Posterior vena cava (tissue), 2 donors: Measurements from ENCODE around the gene ALDOA. TPM values are rescaled to one million over a fixed set of nuclear protein-coding genes. Genes with fewer than 3 reads are reported as not detected.
"Not testable (repeated sequence)": the region's sequence is repeated elsewhere in the genome, so short reads cannot be mapped to it uniquely, and the experiment has no call there.

Experiments
- DNase-seq: peaks from one replicate; pipeline ENCODE4 v3.0.0-alpha.2; 2020; ENCODE audit warnings: low spot score
- intact Hi-C, 2 donors: fragments of 100-400 bp; cut with DNase I; formaldehyde crosslinking; loops; one replicate each; pipeline versions ENCODE4 v1.14.1 to v1.14.2; 2022 to 2023
- total RNA-seq, 2 donors: library from RNA; stranded (reverse); fragmentation: NEBNext Ultra II Directional; extraction: Animal tissue kit (Norgen Biotek cat#: 25700); gene quantifications; one replicate each; pipeline ENCODE4 v1.2.1, GENCODE V29; 2021
- donor health status: DM: yes; HTN: yes; CAD: no.
- donor health status: DM: yes; HTN: yes; CAD: no.

Gene ALDOA
- total RNA-seq, 2 donors from 2014 or later, result 937 to 987 TPM

DNA sequence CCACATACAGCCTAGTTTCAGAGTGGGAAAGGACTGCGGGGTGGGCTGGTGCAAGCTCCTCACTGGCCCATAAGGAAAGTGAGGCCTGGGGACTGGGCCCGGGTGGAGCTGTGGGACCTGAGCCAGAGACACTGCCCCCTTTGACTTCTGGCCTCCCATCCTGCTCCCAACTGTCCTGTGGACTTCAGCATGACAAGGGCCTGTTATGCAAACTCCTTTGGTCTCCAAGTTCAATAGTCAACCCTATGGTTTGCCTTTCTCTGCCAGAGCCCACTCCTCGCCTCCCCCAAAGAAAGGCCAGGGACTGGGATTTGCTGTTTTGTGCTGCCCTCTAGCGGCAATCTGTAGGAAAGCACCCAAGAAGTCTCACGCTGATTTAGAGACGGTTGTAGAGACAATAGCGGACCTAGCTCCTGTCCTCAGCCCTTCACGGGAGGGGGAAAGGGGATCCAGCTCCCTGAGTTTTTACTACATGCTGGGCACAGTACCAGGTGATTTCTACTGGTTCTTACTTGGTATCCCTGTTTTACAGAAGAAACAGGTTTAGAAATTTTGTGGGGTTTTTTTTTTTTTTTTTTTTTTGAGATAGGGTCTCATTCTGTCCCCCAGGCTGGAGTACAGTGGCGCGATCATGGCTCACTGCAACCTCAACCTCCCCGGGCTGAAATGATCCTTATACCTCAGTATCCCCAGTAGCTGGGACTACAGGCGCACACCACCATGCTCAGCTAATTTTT, 33.3 kb upstream of the ALDOA start:
- intact Hi-C loops, result no loop called here
- no peak for DNase-seq

DNA sequence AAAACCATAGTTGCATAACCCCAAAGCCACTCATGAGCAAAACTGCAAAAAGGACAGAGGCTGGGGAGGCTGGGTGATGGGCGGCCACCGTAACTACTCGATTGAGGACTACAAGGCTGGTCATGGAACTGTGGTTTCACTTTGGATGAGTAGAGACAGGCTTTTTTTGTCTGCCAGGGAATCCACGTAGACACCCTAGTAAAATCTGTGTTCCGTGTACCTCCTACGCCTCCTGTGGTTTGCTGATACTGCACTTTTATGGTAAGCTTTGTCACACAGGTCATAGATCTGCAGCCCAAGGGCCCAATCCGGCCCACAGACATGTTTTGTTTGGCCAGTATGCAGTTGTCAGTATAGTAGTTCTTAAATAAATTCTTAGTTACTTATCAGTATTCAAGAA, 32.3 kb upstream of the ALDOA start:
- intact Hi-C loops, result no loop called here
- DNase-seq, result no peak

DNA sequence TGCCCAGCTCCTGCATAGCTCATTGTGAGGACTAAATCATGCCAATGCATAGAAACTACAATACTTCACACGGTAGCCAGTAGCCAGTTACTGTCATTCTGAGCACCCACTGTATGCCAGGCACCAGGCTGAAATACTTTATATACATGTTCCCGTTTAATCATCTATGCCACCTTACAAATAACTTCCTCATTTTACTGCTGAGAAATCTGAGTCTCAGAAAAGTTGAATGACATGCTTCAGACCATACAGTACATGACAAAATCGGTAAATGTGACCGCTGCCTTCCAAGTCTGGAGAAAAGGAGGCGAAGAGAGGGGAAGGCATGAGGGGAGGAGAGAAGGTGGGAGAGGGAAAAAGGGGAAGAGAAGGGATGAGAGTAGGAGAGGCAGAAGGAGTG, 25.3 kb upstream of the ALDOA start:
- no peak for DNase-seq
- intact Hi-C loops, result no loop called here

DNA sequence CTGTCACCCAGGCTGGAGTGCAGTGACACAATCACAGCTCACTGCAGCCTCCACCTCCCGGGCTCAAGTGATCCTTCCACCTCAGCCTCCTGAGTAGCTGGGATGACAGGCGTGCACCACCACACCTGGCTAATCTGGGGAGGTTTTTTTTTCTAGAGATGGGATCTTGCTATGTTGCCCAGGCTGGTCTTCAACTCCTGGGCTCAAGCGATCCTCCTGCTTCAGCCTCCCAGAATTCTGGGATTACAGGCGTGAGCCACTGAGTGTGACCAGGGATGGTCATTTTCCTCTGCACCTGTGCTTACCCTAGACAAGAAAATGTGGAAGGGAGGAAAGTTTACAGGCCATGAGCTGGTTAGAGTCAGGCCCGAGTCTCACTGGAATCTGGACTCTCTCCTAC, 24.9 kb upstream of the ALDOA start:
- intact Hi-C loops, DNase-seq: not testable (repeated sequence)

DNA sequence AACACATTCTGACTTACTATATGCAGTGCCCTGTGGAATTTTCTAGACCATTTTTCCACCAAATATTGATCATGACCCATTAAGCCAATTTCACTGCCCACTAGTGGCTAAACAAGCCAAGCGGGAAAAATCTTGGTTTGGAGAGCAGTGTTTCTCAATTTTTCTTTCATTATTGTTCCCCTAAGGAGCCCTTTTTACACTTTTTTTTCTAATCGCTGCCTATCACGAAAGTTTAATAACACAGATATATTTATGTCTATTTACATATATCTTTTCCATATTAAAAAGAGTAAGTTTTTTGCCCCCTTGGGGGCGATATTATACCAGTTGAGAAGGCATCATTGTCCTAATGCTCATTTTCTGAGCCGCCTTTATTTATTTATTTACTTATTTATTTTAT, 23.7 kb upstream of the ALDOA start:
- DNase-seq, result no peak
- intact Hi-C loops, result no loop called here

DNA sequence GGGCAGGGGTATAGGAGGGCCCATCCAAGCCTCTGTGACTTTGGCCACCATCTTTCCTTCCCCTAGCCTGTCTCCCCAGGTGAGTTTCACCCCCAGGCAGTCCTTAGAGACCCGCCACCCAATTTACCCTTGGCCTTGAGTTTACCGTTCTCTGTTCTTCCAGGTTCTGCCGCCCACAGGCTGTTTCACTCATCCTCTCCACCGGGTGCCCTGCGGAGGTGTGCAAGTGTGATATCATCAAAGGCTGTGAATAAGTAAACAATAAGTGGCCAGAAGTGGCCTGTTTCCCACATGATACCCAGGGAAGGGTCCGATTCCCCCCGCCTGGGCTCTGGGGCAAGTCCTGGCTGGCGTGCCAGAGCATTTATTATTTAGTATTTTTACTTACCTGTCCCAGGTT, 19.4 kb upstream of the ALDOA start:
- intact Hi-C loops, result no loop called here
- no peak for DNase-seq

DNA sequence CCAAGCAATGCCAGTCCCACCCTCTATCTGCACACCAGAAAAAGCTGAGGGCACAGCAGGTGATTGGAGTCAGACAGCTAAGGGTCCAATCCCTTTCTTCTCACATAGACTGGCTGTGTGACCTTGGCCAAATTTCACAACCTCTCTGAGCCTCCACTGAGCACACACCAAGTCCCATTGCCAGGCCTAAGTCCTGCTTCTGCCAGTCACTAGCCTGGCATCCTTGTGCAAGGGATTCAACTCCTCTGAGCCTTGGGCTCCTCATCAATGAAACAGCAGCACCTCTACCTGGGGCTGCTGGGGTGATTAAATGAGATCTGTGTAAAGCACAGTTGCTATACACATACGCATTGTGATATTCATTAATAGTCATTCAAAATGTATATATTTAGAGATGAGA, 19.0 kb upstream of the ALDOA start:
- DNase-seq, result no peak
- intact Hi-C loops, result no loop called here

DNA sequence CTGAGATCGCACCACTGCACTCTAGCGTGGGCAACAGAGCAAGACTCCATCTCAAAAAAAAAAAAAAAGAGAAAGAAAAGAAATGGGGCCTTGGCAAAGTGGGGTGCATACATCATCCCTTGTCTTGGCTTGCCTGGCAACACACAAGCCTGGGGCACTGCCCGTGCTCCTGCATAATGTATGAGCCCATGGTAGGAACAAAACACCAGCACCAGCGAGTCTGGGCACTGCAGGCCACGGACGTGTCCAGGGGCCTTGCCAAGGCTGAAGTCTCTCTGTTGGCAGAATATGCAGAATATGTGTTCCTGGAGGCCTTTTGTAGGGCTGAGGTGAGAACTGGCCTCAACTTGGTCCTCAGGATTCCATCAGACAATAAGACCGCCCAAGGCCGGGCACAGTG, 15.7 kb upstream of the ALDOA start:
- intact Hi-C loops, result no loop called here
- peak; percentile 67 for DNase-seq

DNA sequence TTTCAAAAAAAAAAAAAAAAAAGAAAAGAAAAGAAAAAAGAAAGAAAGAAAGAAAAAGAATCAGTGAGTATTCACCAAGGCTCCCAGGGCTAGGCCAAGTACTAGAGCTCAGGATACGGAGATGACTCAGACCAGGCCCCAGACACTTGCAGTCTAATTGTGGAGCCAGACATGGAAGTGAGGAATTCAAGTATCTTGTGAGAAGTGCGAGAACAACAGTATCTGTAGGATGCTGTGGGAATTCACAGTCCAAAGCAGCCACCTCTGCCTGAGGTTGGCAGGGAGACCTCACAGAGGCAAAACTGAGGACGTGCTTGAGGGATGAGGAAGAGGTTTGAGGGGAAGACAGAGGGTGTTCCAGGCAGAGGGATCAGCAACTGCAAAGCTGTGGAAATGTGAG, 14.0 kb upstream of the ALDOA start:
- intact Hi-C loops, result no loop called here

DNA sequence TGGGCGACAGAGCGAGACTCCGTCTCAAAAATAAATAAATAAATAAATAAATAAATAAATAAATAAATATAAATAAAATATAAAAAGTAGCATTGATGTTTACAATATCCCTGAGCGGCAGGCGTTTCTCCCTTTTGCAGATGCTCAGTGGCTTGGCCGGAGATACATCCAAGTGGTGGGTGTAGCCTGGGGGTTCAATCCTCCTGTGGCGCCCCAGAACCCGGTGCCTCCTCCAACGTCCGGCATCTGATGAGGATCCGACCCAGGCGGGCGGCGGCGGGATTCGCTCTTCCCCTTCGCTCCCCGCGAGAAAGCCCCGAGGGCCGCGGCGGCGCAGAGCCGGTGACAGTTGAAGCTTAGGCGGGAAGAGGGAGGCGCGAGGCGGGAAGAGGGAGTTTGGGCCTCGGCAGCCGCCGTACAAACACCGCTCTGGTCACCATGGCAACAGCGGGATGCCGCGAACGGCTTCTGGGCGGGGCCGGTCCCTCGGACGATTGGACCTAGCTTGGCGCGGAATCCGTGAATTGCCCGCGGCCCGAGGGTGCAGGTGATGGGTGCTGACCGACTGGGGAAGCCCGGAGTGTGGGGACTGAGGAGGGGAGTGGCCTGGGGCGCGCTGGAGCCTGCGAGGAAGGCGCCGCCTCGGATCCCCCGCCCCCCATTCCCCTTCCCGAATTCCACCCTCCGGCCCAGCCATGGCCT, 12.7 kb upstream of the ALDOA start:
- intact Hi-C loops, result no loop called here
- DNase-seq, result peak; percentile 99

More for the DNA sequence above, 14.0 kb upstream of the ALDOA start:
- no peak for DNase-seq

DNA sequence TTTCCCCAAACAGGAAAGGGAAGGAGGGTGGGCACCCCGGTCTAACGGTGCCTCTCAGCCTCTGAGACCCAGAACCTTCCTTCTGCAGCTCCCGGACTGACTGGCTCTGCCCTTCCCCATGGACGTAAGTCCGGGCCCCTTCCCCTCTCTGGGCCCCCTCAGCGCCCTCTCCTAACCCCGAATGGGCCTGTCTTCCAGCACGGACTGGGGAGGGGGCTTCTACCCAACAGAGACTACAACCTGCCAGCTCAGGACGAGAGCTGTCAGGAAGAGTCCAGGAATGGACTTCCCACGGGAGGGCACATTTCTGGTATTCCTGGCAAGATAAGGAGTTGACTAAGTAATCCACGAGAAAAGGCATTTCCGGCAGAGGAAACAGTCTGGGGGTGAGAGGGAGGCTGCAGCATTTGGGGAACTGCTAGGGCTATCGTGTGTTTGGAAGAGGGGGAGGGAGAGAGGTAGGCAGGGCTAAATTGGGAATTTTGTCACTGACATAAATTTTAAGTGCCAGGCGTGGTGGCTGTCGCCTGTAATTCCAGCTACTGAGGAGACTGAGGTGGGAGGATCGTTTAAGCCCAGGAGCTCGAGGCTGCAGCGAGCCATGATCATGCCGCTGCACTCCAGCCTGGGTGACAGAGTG, 12.1 kb upstream of the ALDOA start:
- intact Hi-C loops, result no loop called here
- no peak for DNase-seq

DNA sequence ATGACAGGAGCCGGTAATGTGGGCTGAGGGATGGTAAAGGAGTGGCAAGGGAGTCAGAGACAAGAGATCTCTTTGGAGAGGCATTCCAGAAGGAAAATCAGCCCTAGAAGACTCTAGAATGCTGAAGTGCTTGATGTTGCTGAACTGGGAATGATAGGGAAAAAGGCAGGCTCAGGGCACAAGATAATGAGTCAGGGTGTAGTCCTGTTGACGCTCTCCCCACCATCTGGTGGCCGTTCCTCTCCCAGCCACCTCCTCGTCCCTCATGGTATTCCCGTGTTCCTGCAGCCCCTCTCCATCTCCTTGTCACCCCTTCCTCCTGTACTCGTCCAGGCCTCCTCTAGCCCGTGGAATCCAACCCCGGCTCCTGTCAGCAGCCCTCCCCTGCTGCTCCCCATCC, 11.1 kb upstream of the ALDOA start:
- intact Hi-C loops, result no loop called here
- no peak for DNase-seq

DNA sequence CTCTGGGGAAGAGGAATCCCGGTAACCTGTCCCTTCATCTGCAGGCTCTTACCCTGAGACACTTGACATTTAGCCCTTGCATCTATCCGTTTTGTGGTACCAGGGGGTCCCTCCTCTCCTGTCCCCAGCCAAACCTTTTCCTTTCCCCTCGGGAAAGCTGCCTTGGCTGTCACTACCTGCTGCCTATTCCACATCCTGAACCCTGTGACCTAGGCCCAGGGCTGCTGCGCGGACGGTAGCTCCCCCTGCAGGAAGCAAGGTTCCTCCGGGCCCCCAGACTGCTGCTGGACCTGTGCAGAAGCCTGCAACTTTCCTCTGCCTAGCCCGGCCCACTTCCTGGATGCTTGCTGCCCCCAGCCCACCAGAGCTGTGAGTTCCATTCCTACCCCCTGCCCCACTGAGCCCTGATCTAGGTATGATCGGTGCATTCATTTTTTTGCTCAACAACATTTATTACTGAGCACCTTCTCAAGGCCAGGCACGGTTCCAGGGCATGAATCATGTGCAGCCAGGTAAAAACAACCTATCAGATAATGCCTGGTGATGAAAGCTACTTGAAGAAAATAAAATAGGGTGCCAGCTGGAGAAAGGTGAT, 10.5 kb upstream of the ALDOA start:
- no peak for DNase-seq
- intact Hi-C loops, result no loop called here

DNA sequence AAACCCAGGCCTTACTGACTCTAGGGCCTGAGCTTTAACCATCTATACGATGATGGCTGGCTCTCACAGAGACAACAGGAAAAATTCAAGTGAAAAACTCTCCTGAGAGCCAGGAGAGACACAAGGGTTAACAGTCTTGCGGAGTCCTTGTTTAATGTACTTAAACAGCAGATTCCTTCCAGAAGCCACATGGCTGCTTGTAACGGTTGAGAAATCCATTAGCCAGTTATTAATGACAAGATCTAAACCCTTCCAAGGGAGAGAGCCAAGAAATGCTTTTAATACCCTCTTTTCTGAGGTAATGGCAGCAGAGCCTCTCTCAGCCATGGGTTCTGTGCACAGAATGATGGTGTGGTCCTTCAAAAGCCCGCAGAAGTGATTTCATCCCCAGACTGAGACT, 5.2 kb upstream of the ALDOA start:
- DNase-seq, result no peak
- intact Hi-C loops, result no loop called here

DNA sequence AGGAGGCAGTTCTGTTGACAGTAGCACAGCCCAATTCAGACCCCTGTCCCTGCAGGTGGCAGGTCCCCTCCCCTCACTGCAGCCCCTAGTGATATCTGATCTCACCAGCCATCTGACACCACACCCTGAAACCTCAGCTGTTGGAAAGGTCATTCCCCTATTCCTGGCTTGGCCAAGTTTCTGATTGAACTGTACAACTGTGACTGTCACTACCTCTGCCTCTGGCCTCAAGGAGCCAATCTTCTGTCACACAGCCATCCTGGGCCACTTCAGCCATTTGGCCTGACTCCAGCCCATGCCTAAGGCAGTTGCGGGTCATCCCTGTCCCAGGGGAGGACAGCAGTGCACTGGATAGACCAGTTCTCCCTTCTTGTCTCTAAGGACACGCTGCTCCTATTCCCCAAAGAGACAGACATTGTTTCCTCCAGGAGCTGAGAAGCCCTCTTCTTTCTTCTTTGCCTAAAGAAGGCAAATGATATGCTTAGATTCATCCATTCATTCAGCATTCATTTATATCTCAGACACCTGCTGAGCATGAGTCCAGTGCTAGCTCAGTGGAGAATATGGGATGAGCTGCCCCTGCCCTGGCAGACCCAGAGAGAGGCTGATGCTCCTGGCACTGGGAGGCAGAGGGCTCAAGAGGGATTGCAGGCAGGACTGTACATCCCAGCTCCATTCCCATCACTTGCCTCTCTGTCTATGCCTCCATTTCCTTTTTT, 4.6 kb upstream of the ALDOA start:
- DNase-seq, result no peak
- intact Hi-C loops, result no loop called here

DNA sequence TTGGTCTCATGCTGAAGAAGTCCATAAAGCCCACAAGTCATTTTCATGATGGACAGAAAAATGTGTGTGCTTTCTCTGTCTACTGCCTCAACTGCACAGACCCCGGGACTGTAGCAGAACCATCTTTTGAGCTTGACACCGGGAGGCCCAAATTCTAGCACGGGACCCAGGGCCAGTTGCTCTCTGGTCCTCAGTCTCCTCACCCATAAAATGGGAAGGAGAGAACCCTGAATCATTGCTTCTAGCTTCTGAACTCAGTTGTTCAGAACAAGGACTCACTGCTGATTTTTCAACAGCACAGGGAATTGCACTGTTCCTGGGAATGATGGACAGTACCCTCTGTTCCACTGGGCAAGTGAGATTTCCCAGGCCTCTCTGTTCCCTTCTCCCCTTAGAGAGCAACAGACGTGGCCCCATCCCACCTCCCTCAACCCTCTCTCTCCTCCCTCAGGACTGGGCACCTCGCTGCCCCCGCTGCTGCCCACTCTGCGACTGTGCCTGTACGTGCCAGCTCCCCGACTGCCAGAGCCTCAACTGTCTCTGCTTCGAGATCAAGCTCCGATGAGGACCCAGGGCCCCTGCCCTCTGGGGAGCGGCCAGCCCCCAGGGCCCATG, 2.2 kb upstream of the ALDOA start:
- intact Hi-C loops, result no loop called here
- DNase-seq, result no peak

DNA sequence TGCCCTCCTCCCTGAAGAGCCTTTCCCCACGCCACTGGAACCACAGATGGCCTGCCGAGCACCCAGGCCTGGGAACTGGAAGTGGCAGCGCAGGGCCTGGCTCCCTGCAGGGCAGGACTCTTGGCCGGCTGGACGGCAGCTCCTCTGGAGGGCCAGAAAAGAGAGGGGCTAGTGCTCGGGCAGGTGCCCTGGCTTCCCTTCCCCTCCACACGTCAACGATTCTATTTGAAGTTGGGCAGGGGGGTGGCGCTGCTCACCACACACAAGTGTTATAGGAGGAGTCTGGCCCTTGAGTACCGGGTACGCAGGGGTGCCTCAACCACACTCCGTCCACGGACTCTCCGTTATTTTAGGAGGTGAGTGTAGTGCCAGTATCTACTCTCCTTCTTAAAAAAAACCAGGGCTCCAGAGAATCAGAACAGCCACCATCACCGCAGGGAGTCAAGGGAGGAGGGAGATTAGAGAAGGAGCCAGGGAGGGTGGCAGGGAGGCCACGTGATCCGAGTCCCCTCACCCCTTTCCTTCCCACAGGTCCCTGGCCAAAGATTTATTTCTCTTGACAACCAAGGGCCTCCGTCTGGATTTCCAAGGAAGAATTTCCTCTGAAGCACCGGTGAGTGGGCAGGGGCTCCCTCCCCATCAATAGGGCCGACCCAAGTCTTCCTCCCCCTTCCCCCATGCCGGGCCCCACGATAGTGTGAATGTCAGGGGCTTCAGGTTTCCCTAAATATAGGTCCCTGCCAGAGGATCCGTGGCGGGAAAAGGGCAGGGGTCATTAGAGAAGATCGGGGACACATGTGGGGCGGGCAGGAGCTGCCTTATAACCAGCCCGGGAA, 1.4 kb upstream of the ALDOA start:
- intact Hi-C loops, result no loop called here
- DNase-seq, result peak; percentile 91

DNA sequence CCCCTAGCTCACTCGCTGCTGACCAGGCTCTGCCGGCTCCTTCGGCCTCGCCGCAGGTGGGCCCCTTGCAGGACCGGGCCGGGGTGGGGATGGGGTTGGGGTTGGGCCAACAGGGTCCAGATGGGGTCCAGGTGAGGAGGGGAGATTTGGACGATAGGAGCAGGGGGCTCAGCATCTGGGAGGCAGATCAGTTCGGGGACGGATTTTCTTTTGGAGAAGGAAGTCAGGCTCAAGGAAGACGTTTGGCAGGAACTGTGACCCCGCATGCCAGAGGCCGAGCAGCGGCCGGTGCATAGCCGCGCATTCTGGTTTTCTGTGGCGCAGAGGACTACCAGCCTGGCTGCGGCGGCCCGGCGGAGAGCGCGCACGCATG, 845 bp upstream of the ALDOA start:
- intact Hi-C loops, result no loop called here
- DNase-seq, result no peak
